ENCODE results near the gene HNRNPL. TPM values are rescaled to one million over a fixed set of nuclear protein-coding genes. Genes with fewer than 3 reads are reported as not detected.
"Not testable (repeated sequence)": the region's sequence is repeated elsewhere in the genome, so short reads cannot be mapped to it uniquely, and the experiment has no call there.

The HNRNPL gene
- polyA plus RNA-seq (ENCODE audit: insufficient read length in 4 of 4): 100 to 1,000 TPM; 362 to 527 (median 473) TPM

GRCh38 chr19:38849860-38850435, at the start of gene HNRNPL:
Gene HNRNPL (minus strand): TSS chr19:38849986. CDS start chr19:38849966, 20 bp downstream.
- DNase-seq (ENCODE audit: low read depth in 4 of 4, low spot score in 3 of 4): peak in 3 of 4 donors; percentile 100

- no peak for DNase-seq (ENCODE audit: low read depth in 4 of 4, low spot score in 3 of 4)
Measured at GRCh38 chr19:38898788-38899446, 49.1 kb upstream of the HNRNPL start.

GRCh38 chr19:38894968-38895367, 45.2 kb upstream of the HNRNPL start:
- DNase-seq (ENCODE audit: low read depth in 4 of 4, low spot score in 3 of 4): no peak

GRCh38 chr19:38893341-38893771, 43.6 kb upstream of the HNRNPL start:
- DNase-seq (ENCODE audit: low read depth in 4 of 4, low spot score in 3 of 4): no peak

GRCh38 chr19:38892841-38893240, 43.1 kb upstream of the HNRNPL start:
- no peak for DNase-seq (ENCODE audit: low read depth in 4 of 4, low spot score in 3 of 4)

- no peak for DNase-seq (ENCODE audit: low read depth in 4 of 4, low spot score in 3 of 4)
Measured at GRCh38 chr19:38891771-38892170, 42.0 kb upstream of the HNRNPL start.

GRCh38 chr19:38890686-38891085, 40.9 kb upstream of the HNRNPL start:
- DNase-seq (ENCODE audit: low read depth in 4 of 4, low spot score in 3 of 4): no peak

- DNase-seq (ENCODE audit: low read depth in 4 of 4, low spot score in 3 of 4): no peak
Measured at GRCh38 chr19:38889803-38890202, 40.0 kb upstream of the HNRNPL start.

GRCh38 chr19:38888876-38889275, 39.1 kb upstream of the HNRNPL start:
- no peak for DNase-seq (ENCODE audit: low read depth in 4 of 4, low spot score in 3 of 4)

GRCh38 chr19:38884691-38885090, 34.9 kb upstream of the HNRNPL start:
- DNase-seq (ENCODE audit: low read depth in 4 of 4, low spot score in 3 of 4): not testable (repeated sequence)

GRCh38 chr19:38883286-38883685, 33.5 kb upstream of the HNRNPL start:
- DNase-seq (ENCODE audit: low read depth in 4 of 4, low spot score in 3 of 4): no peak

GRCh38 chr19:38880882-38881609, 31.3 kb upstream of the HNRNPL start:
- no peak for DNase-seq (ENCODE audit: low read depth in 4 of 4, low spot score in 3 of 4)

- no peak for DNase-seq (ENCODE audit: low read depth in 4 of 4, low spot score in 3 of 4)
Measured at GRCh38 chr19:38880076-38880881, 30.5 kb upstream of the HNRNPL start.

- DNase-seq (ENCODE audit: low read depth in 4 of 4, low spot score in 3 of 4): no peak
Measured at GRCh38 chr19:38879400-38879751, 29.6 kb upstream of the HNRNPL start.

GRCh38 chr19:38878575-38879399, 29.0 kb upstream of the HNRNPL start:
- no peak for DNase-seq (ENCODE audit: low read depth in 4 of 4, low spot score in 3 of 4)

- no peak for DNase-seq (ENCODE audit: low read depth in 4 of 4, low spot score in 3 of 4)
Measured at GRCh38 chr19:38877781-38878574, 28.2 kb upstream of the HNRNPL start, which contains the start of gene RINL. Gene RINL (minus strand): TSS chr19:38878275. CDS start chr19:38876742, 1,533 bp downstream.

GRCh38 chr19:38875656-38876395, 26.0 kb upstream of the HNRNPL start:
- DNase-seq (ENCODE audit: low read depth in 4 of 4, low spot score in 3 of 4): no peak

- not testable (repeated sequence) for DNase-seq (ENCODE audit: low read depth in 4 of 4, low spot score in 3 of 4)
Measured at GRCh38 chr19:38873400-38873799, 23.6 kb upstream of the HNRNPL start.
